Breast epithelium (tissue), 3 donors: Measurements from ENCODE around the gene KIF5A.

ENCODE experiments used
- CTCF ChIP-seq, 3 donors: fragments of 450-650 bp; IDR thresholded peaks; one replicate each; pipeline ENCODE4 v1.5.1; 2016 to 2017; ENCODE audit warnings: antibody characterized with exemption in 3 of 3, mild to moderate bottlenecking in 3 of 3, moderate library complexity in 3 of 3
- POLR2A ChIP-seq: fragments of 450-650 bp; IDR thresholded peaks from one replicate; pipeline ENCODE4 v1.6.1; 2016; ENCODE audit warnings: antibody characterized with exemption, mild to moderate bottlenecking, moderate library complexity

GRCh38 chr12:57602544-57602943 lies 52.7 kb downstream of the KIF5A start:
- no peak for TF ChIP-seq POLR2A
- TF ChIP-seq CTCF (IDR thresholded peaks at IDR 0.05), result no peak
